Testis (tissue), 2 donors: Measurements from ENCODE around the gene AFAP1.

ENCODE experiments used
- POLR2A ChIP-seq: fragments of 450-650 bp; IDR thresholded peaks from one replicate; pipeline ENCODE4 v1.6.1; 2017; ENCODE audit warnings: antibody characterized with exemption, mild to moderate bottlenecking, moderate library complexity
- TF ChIP-seq, protein P1 (sequence below), 3 experiments: fragments of 450-650 bp in 2 of 3; fragments of 200-600 bp in 1 of 3; sonication (generic) in 1 of 3; IDR thresholded peaks; one replicate each; pipeline ENCODE4 v1.5.1; 2016 to 2019; ENCODE audit warnings: antibody characterized with exemption in 3 of 3, mild to moderate bottlenecking in 2 of 3, moderate library complexity in 1 of 3

DNA sequence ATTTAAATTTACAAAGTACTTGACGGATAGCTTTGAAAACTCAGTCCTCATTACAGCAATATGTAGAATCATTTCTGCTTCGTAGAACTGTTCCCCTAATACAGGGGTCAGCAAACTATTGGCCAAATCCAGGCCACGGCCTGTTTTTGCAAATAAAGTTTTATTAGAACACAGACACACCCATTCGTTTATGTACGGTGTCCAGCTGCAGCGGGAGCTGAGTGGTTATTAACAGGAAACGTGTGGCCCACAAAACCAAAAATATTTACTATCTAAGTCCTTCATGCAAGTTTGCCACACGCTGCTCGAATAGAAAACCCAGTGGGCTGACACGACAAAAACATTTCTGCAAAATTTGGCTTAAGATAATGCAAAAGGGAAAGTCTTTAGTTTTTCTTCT, 146.5 kb downstream of the AFAP1 start:
- no peak for TF ChIP-seq POLR2A
- TF ChIP-seq, protein P1, sequence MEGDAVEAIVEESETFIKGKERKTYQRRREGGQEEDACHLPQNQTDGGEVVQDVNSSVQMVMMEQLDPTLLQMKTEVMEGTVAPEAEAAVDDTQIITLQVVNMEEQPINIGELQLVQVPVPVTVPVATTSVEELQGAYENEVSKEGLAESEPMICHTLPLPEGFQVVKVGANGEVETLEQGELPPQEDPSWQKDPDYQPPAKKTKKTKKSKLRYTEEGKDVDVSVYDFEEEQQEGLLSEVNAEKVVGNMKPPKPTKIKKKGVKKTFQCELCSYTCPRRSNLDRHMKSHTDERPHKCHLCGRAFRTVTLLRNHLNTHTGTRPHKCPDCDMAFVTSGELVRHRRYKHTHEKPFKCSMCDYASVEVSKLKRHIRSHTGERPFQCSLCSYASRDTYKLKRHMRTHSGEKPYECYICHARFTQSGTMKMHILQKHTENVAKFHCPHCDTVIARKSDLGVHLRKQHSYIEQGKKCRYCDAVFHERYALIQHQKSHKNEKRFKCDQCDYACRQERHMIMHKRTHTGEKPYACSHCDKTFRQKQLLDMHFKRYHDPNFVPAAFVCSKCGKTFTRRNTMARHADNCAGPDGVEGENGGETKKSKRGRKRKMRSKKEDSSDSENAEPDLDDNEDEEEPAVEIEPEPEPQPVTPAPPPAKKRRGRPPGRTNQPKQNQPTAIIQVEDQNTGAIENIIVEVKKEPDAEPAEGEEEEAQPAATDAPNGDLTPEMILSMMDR (IDR thresholded peaks at IDR 0.05) = no peak
